KMS-11 (cell line): ENCODE measurements around the gene POLR3GL.

ENCODE experiments used
- H2AFZ ChIP-seq: fragments of 200-600 bp; sonication (generic); 2 replicates; pipeline ENCODE4 v1.6.1; 2016; ENCODE audit warnings: antibody characterized with exemption, mixed run types, low read depth
- H3K27ac ChIP-seq: fragments of 200-600 bp; sonication (generic); 2 replicates; pipeline ENCODE4 v1.6.1; 2016; ENCODE audit warnings: mild to moderate bottlenecking, mixed run types
- H3K27me3 ChIP-seq: fragments of 200-600 bp; sonication (generic); 2 replicates; pipeline ENCODE4 v1.6.1; 2017; ENCODE audit warnings: mild to moderate bottlenecking, low read depth, mixed run types, moderate library complexity; ENCODE audit not compliant: insufficient read depth
- H3K36me3 ChIP-seq: fragments of 200-600 bp; sonication (generic); 2 replicates; pipeline ENCODE4 v1.6.1; 2017; ENCODE audit warnings: mild to moderate bottlenecking, mixed run types; ENCODE audit not compliant: insufficient read depth
- H3K4me1 ChIP-seq: fragments of 200-600 bp; sonication (generic); 2 replicates; pipeline ENCODE4 v1.6.1; 2016; ENCODE audit warnings: mild to moderate bottlenecking, low read depth, mixed run types; ENCODE audit not compliant: poor library complexity, severe bottlenecking
- H3K4me2 ChIP-seq: fragments of 200-600 bp; sonication (generic); 2 replicates; pipeline ENCODE4 v1.7.0; 2016; ENCODE audit warnings: mild to moderate bottlenecking, mixed run types
- H3K4me3 ChIP-seq: fragments of 200-600 bp; sonication (generic); IDR thresholded peaks from 2 replicates; pipeline ENCODE4 v1.6.1; 2017; ENCODE audit warnings: low read depth, low read length, mixed read lengths; ENCODE audit not compliant: insufficient read depth
- H3K79me2 ChIP-seq: fragments of 200-600 bp; sonication (generic); 2 replicates; pipeline ENCODE4 v1.6.1; 2016; ENCODE audit warnings: low read depth, mixed run types; ENCODE audit not compliant: insufficient read depth
- H3K9ac ChIP-seq: fragments of 200-600 bp; sonication (generic); 2 replicates; pipeline ENCODE4 v1.6.1; 2016; ENCODE audit warnings: mild to moderate bottlenecking, mixed run types
- H4K20me1 ChIP-seq: fragments of 200-600 bp; sonication (generic); 2 replicates; pipeline ENCODE4 v1.6.1; 2016; ENCODE audit warnings: mild to moderate bottlenecking, mixed run types; ENCODE audit not compliant: insufficient read depth
- CTCF ChIP-seq: fragments of 200-600 bp; sonication (generic); conservative IDR thresholded peaks from 2 replicates; pipeline ENCODE4 v1.6.1; 2017; ENCODE audit warnings: low read depth, mild to moderate bottlenecking, antibody characterized with exemption, low read length, moderate library complexity, mixed read lengths

The POLR3GL gene

GRCh38 chr1:145992502-145992936 lies 28.0 kb downstream of the POLR3GL start:
- TF ChIP-seq CTCF: no peak
- H3K79me2 ChIP-seq: no peaks in the 10 kb centered on the region

GRCh38 chr1:145992958-145993617 lies 28.6 kb downstream of the POLR3GL start:
- Histone ChIP-seq H2AFZ (no peak overlapping the region), H3K4me1 (peaks cover 25% of the 10 kb centered on the region), H3K36me3 (no peaks in the 10 kb centered on the region), H3K9ac (no peak overlapping the region), H3K79me2 (no peaks in the 10 kb centered on the region), H3K27ac (no peak overlapping the region), H3K4me3 (no peak overlapping the region), H4K20me1 (no peaks in the 10 kb centered on the region), H3K27me3 (no peaks in the 10 kb centered on the region), H3K4me2 (no peak overlapping the region)
- no peak for TF ChIP-seq CTCF

More at GRCh38 chr1:145992502-145992936, 28.0 kb downstream of the POLR3GL start:
- Histone ChIP-seq H4K20me1 (no peaks in the 10 kb centered on the region), H3K4me1 (peaks cover 21% of the 10 kb centered on the region), H3K27me3 (no peaks in the 10 kb centered on the region), H3K27ac (no peak overlapping the region), H3K4me3 (no peak overlapping the region), H3K9ac (no peak overlapping the region), H2AFZ (no peak overlapping the region), H3K4me2 (no peak overlapping the region), H3K36me3 (no peaks in the 10 kb centered on the region)

GRCh38 chr1:145993618-145994390 lies 29.3 kb downstream of the POLR3GL start:
- no peak for TF ChIP-seq CTCF
- Histone ChIP-seq H3K9ac (no peak overlapping the region), H3K27me3 (no peaks in the 10 kb centered on the region), H3K27ac (no peak overlapping the region), H4K20me1 (no peaks in the 10 kb centered on the region), H3K79me2 (no peaks in the 10 kb centered on the region), H2AFZ (no peak overlapping the region), H3K36me3 (no peaks in the 10 kb centered on the region), H3K4me1 (peaks cover 30% of the 10 kb centered on the region), H3K4me2 (no peak overlapping the region), H3K4me3 (no peak overlapping the region)

- no peak overlapping the region for H3K4me2 ChIP-seq
- TF ChIP-seq CTCF: no peak
- no peaks in the 10 kb centered on the region for H3K36me3 ChIP-seq
- peaks cover 36% of the 10 kb centered on the region for H3K4me1 ChIP-seq
- no peak overlapping the region for H3K4me3 ChIP-seq
- H3K79me2 ChIP-seq: no peaks in the 10 kb centered on the region
- no peaks in the 10 kb centered on the region for H4K20me1 ChIP-seq
- no peak overlapping the region for H3K9ac ChIP-seq
- H3K27ac ChIP-seq: no peak overlapping the region
- no peak overlapping the region for H2AFZ ChIP-seq
- no peaks in the 10 kb centered on the region for H3K27me3 ChIP-seq
These were observed 30.1 kb downstream of the POLR3GL start for GRCh38 chr1:145994391-145995120.
